IPS-NIHi11 (cell line): Measurements from ENCODE around the gene LGALS3.
"Not testable (repeated sequence)": the region's sequence is repeated elsewhere in the genome, so short reads cannot be mapped to it uniquely, and the experiment has no call there.

Experiments
- DNase-seq: peaks from one replicate; pipeline ENCODE4 v3.0.0; 2012; ENCODE audit warnings: mixed read lengths, low spot score

Gene LGALS3

GRCh38 chr14:55129086-55129427 is at the start of gene LGALS3:
TSS of gene LGALS3 (plus strand) at chr14:55129252. CDS start at chr14:55137374, 8,122 bp downstream.
- peak; percentile 92 for DNase-seq

- DNase-seq = not testable (repeated sequence)
Measured at GRCh38 chr14:55079961-55080360, 49.1 kb upstream of the LGALS3 start.

GRCh38 chr14:55084401-55085059 is 44.5 kb upstream of the LGALS3 start:
- DNase-seq = no peak

- DNase-seq = no peak
Measured at GRCh38 chr14:55085060-55085660, 43.9 kb upstream of the LGALS3 start.

- DNase-seq = no peak
Measured at GRCh38 chr14:55086938-55087337, 42.1 kb upstream of the LGALS3 start.

- DNase-seq = no peak
Measured at GRCh38 chr14:55088356-55088755, 40.7 kb upstream of the LGALS3 start.

GRCh38 chr14:55092341-55092740 is 36.7 kb upstream of the LGALS3 start:
- DNase-seq = no peak

GRCh38 chr14:55094292-55095157 is 34.5 kb upstream of the LGALS3 start:
- DNase-seq = no peak

GRCh38 chr14:55097881-55098560 is 31.0 kb upstream of the LGALS3 start:
- no peak for DNase-seq

- no peak for DNase-seq
Measured at GRCh38 chr14:55098561-55098898, 30.5 kb upstream of the LGALS3 start.

- no peak for DNase-seq
Measured at GRCh38 chr14:55099756-55100155, 29.3 kb upstream of the LGALS3 start.

GRCh38 chr14:55101698-55102097 is 27.4 kb upstream of the LGALS3 start:
- DNase-seq = no peak

GRCh38 chr14:55102141-55102621 is 26.9 kb upstream of the LGALS3 start:
- DNase-seq = peak; percentile 70

GRCh38 chr14:55103005-55103640 is 25.9 kb upstream of the LGALS3 start:
- peak; percentile 75 for DNase-seq

- DNase-seq = no peak
Measured at GRCh38 chr14:55103971-55104954, 24.8 kb upstream of the LGALS3 start.

GRCh38 chr14:55105991-55106390 is 23.1 kb upstream of the LGALS3 start:
- DNase-seq = no peak

- peak; percentile 75 for DNase-seq
Measured at GRCh38 chr14:55107766-55108554, 21.1 kb upstream of the LGALS3 start.

GRCh38 chr14:55109836-55110235 is 19.2 kb upstream of the LGALS3 start:
- no peak for DNase-seq

GRCh38 chr14:55111122-55111708 is 17.8 kb upstream of the LGALS3 start:
- no peak for DNase-seq
